ENCODE measurements around the gene CYP2J2. TPM values are rescaled to one million over a fixed set of nuclear protein-coding genes. Genes with fewer than 3 reads are reported as not detected.
"Not testable (repeated sequence)": the region's sequence is repeated elsewhere in the genome, so short reads cannot be mapped to it uniquely, and the experiment has no call there.

Gene CYP2J2
- total RNA-seq, 2 donors from 2014 or later = 0.29 to 0.37 TPM

- Histone ChIP-seq H3K27me3 (ENCODE audit: control insufficient read depth, insufficient read depth, low read length, poor library complexity, severe bottlenecking) (peaks cover 25% of the 10 kb centered on the region), H3K4me1 (ENCODE audit: control insufficient read depth, insufficient read depth, low read length) (no peaks in the 10 kb centered on the region), H3K9me3 (ENCODE audit: control insufficient read depth, low read length) (peaks cover 21% of the 10 kb centered on the region), H3K36me3 (ENCODE audit: control insufficient read depth, insufficient read depth, low read length) (no peaks in the 10 kb centered on the region), H3K9ac (ENCODE audit: extremely low read depth, low read length, poor library complexity, severe bottlenecking) (no peak overlapping the region), H3K27ac (ENCODE audit: low read depth, low read length) (no peak overlapping the region), H3K4me3 (ENCODE audit: low read length) (no peak overlapping the region)
- H3K36me3 Mint-ChIP-seq (ENCODE audit: low read depth) = no peaks in the 10 kb centered on the region
- H3K27ac Mint-ChIP-seq = no peak overlapping the region
- peaks cover 10% of the 10 kb centered on the region for H3K9me3 Mint-ChIP-seq
- TF ChIP-seq CTCF (conservative IDR thresholded peaks at IDR 0.05) = peak; percentile 96
- 17 to 18% methylated on average over 9 to 19 of the region's 19 CpGs for WGBS, 2 experiments (ENCODE audit: insufficient coverage in 1 of 2, insufficient read length in 1 of 2)
- peak; percentile 93 for DNase-seq
- peaks cover 14% of the 10 kb centered on the region for H3K4me1 Mint-ChIP-seq
- H3K4me3 Mint-ChIP-seq = no peak overlapping the region
- peaks cover 19% of the 10 kb centered on the region for H3K27me3 Mint-ChIP-seq (ENCODE audit: insufficient read depth)
These were observed 44.9 kb upstream of the CYP2J2 start for GRCh38 chr1:59971464-59971911.

- H3K27me3 ChIP-seq (ENCODE audit: control insufficient read depth, insufficient read depth, low read length, poor library complexity, severe bottlenecking); H3K27ac Mint-ChIP-seq; H3K36me3 ChIP-seq (ENCODE audit: control insufficient read depth, insufficient read depth, low read length); H3K36me3 Mint-ChIP-seq (ENCODE audit: low read depth); DNase-seq; H3K4me3 Mint-ChIP-seq; H3K27ac ChIP-seq (ENCODE audit: low read depth, low read length); H3K9me3 Mint-ChIP-seq; H3K27me3 Mint-ChIP-seq (ENCODE audit: insufficient read depth); H3K4me1 ChIP-seq (ENCODE audit: control insufficient read depth, insufficient read depth, low read length); H3K9ac ChIP-seq (ENCODE audit: extremely low read depth, low read length, poor library complexity, severe bottlenecking): not testable (repeated sequence)
- peaks cover 14% of the 10 kb centered on the region for H3K4me1 Mint-ChIP-seq
- Histone ChIP-seq H3K9me3 (ENCODE audit: control insufficient read depth, low read length) (peaks cover 21% of the 10 kb centered on the region), H3K4me3 (ENCODE audit: low read length) (peak overlapping the region; percentile 40)
- 93 to 95% methylated on average over 6 to 42 of the region's 42 CpGs for WGBS, 2 experiments (ENCODE audit: insufficient coverage in 1 of 2, insufficient read length in 1 of 2)
These were observed 43.1 kb upstream of the CYP2J2 start for GRCh38 chr1:59969542-59970175.

- H3K9me3 Mint-ChIP-seq; H3K27me3 Mint-ChIP-seq (ENCODE audit: insufficient read depth); H3K27me3 ChIP-seq (ENCODE audit: control insufficient read depth, insufficient read depth, low read length, poor library complexity, severe bottlenecking); H3K4me3 Mint-ChIP-seq; H3K36me3 ChIP-seq (ENCODE audit: control insufficient read depth, insufficient read depth, low read length); H3K27ac ChIP-seq (ENCODE audit: low read depth, low read length); H3K9ac ChIP-seq (ENCODE audit: extremely low read depth, low read length, poor library complexity, severe bottlenecking); H3K27ac Mint-ChIP-seq; DNase-seq; H3K36me3 Mint-ChIP-seq (ENCODE audit: low read depth); H3K4me1 ChIP-seq (ENCODE audit: control insufficient read depth, insufficient read depth, low read length): not testable (repeated sequence)
- peak overlapping the region; percentile 64 for H3K4me3 ChIP-seq (ENCODE audit: low read length)
- H3K9me3 ChIP-seq (ENCODE audit: control insufficient read depth, low read length) = peaks cover 21% of the 10 kb centered on the region
- peaks cover 14% of the 10 kb centered on the region for H3K4me1 Mint-ChIP-seq
- WGBS, 2 experiments (ENCODE audit: insufficient coverage in 1 of 2, insufficient read length in 1 of 2) = 95 to 100% methylated on average over 1 to 17 of the region's 17 CpGs
These were observed 42.2 kb upstream of the CYP2J2 start for GRCh38 chr1:59968746-59969145.

- Mint-ChIP-seq H3K4me1 (peaks cover 14% of the 10 kb centered on the region), H3K27ac (no peak overlapping the region), H3K27me3 (ENCODE audit: insufficient read depth) (no peaks in the 10 kb centered on the region), H3K36me3 (ENCODE audit: low read depth) (no peaks in the 10 kb centered on the region), H3K9me3 (peaks cover 10% of the 10 kb centered on the region), H3K4me3 (no peak overlapping the region)
- Histone ChIP-seq H3K9ac (ENCODE audit: extremely low read depth, low read length, poor library complexity, severe bottlenecking) (no peak overlapping the region), H3K27ac (ENCODE audit: low read depth, low read length) (no peak overlapping the region), H3K27me3 (ENCODE audit: control insufficient read depth, insufficient read depth, low read length, poor library complexity, severe bottlenecking) (no peaks in the 10 kb centered on the region), H3K9me3 (ENCODE audit: control insufficient read depth, low read length) (peaks cover 21% of the 10 kb centered on the region), H3K4me3 (ENCODE audit: low read length) (peak overlapping the region; percentile 64), H3K36me3 (ENCODE audit: control insufficient read depth, insufficient read depth, low read length) (no peaks in the 10 kb centered on the region), H3K4me1 (ENCODE audit: control insufficient read depth, insufficient read depth, low read length) (no peaks in the 10 kb centered on the region)
- TF ChIP-seq CTCF (conservative IDR thresholded peaks at IDR 0.05) = no peak
- no peak for DNase-seq
- 93 to 100% methylated on average over 1 to 3 of the region's 3 CpGs for WGBS, 2 experiments (ENCODE audit: insufficient coverage in 1 of 2, insufficient read length in 1 of 2)
These were observed 41.2 kb upstream of the CYP2J2 start for GRCh38 chr1:59967780-59968179.
